Epithelial cell of prostate (primary cell): ENCODE data around the gene POLDIP2.
"Not testable (repeated sequence)": the region's sequence is repeated elsewhere in the genome, so short reads cannot be mapped to it uniquely, and the experiment has no call there.

Experiments
- DNase-seq: peaks from one replicate; pipeline ENCODE4 v3.0.0-alpha.2; 2011; ENCODE audit warnings: low read depth, low spot score
- H3K27ac ChIP-seq: fragments of 450-650 bp; 2 replicates; pipeline ENCODE4 v1.5.1; 2017; ENCODE audit warnings: mild to moderate bottlenecking

The POLDIP2 gene

GRCh38 chr17:28338769-28339212, 18.5 kb downstream of the POLDIP2 start:
- H3K27ac ChIP-seq: peak overlapping the region; percentile 99
- not testable (repeated sequence) for DNase-seq

GRCh38 chr17:28338056-28338768, 19.1 kb downstream of the POLDIP2 start:
- DNase-seq: no peak
- H3K27ac ChIP-seq: peak overlapping the region; percentile 99

- peak overlapping the region; percentile 99 for H3K27ac ChIP-seq
- DNase-seq: peak; percentile 80
These were observed 21.1 kb downstream of the POLDIP2 start for GRCh38 chr17:28335959-28336871.

GRCh38 chr17:28335201-28335958, 21.9 kb downstream of the POLDIP2 start, which contains the start of the genes IFT20 and TNFAIP1:
TSS of gene IFT20 (minus strand) at chr17:28335472. CDS start at chr17:28331985, 3,487 bp downstream.
TSS of gene TNFAIP1 (plus strand) at chr17:28335761. CDS start at chr17:28339522, 3,761 bp downstream.
- peak; percentile 100 for DNase-seq
- H3K27ac ChIP-seq: peak within 1 kb of the TSS; percentile 99

- no peak for DNase-seq
These were observed 22.6 kb downstream of the POLDIP2 start for GRCh38 chr17:28334666-28335200.

GRCh38 chr17:28334171-28334570, 23.2 kb downstream of the POLDIP2 start:
- H3K27ac ChIP-seq: no peak overlapping the region
- DNase-seq: no peak

More at GRCh38 chr17:28334666-28335200, 22.6 kb downstream of the POLDIP2 start:
- peak overlapping the region; percentile 99 for H3K27ac ChIP-seq

- no peak overlapping the region for H3K27ac ChIP-seq
- no peak for DNase-seq
These were observed 24.1 kb downstream of the POLDIP2 start for GRCh38 chr17:28333083-28333746.

- H3K27ac ChIP-seq: no peak overlapping the region
These were observed 25.4 kb downstream of the POLDIP2 start for GRCh38 chr17:28331891-28332420.

GRCh38 chr17:28330671-28331070, 26.7 kb downstream of the POLDIP2 start:
- no peak overlapping the region for H3K27ac ChIP-seq

More at GRCh38 chr17:28331891-28332420, 25.4 kb downstream of the POLDIP2 start:
- DNase-seq: no peak

GRCh38 chr17:28328325-28328724, 29.0 kb downstream of the POLDIP2 start:
- H3K27ac ChIP-seq: no peak overlapping the region
- no peak for DNase-seq

More at GRCh38 chr17:28330671-28331070, 26.7 kb downstream of the POLDIP2 start:
- no peak for DNase-seq

- H3K27ac ChIP-seq: no peak overlapping the region
These were observed 29.6 kb downstream of the POLDIP2 start for GRCh38 chr17:28327709-28328108.

GRCh38 chr17:28327031-28327607, 30.2 kb downstream of the POLDIP2 start:
- DNase-seq: no peak
- H3K27ac ChIP-seq: no peak overlapping the region

More at GRCh38 chr17:28327709-28328108, 29.6 kb downstream of the POLDIP2 start:
- no peak for DNase-seq

- no peak overlapping the region for H3K27ac ChIP-seq
- no peak for DNase-seq
These were observed 31.2 kb downstream of the POLDIP2 start for GRCh38 chr17:28326114-28326513.

- no peak for DNase-seq
- no peak overlapping the region for H3K27ac ChIP-seq
These were observed 32.1 kb downstream of the POLDIP2 start for GRCh38 chr17:28325211-28325610.

GRCh38 chr17:28324781-28325180, 32.5 kb downstream of the POLDIP2 start:
- no peak overlapping the region for H3K27ac ChIP-seq
- DNase-seq: no peak

- no peak for DNase-seq
- no peak overlapping the region for H3K27ac ChIP-seq
These were observed 33.0 kb downstream of the POLDIP2 start for GRCh38 chr17:28324267-28324745.

- DNase-seq: no peak
These were observed 36.9 kb downstream of the POLDIP2 start for GRCh38 chr17:28320215-28321061.

GRCh38 chr17:28319598-28319935, 37.8 kb downstream of the POLDIP2 start:
- DNase-seq: no peak
- H3K27ac ChIP-seq: no peak overlapping the region

More at GRCh38 chr17:28320215-28321061, 36.9 kb downstream of the POLDIP2 start:
- no peak overlapping the region for H3K27ac ChIP-seq
